ENCODE measurements around the gene CHCHD3.

DNA sequence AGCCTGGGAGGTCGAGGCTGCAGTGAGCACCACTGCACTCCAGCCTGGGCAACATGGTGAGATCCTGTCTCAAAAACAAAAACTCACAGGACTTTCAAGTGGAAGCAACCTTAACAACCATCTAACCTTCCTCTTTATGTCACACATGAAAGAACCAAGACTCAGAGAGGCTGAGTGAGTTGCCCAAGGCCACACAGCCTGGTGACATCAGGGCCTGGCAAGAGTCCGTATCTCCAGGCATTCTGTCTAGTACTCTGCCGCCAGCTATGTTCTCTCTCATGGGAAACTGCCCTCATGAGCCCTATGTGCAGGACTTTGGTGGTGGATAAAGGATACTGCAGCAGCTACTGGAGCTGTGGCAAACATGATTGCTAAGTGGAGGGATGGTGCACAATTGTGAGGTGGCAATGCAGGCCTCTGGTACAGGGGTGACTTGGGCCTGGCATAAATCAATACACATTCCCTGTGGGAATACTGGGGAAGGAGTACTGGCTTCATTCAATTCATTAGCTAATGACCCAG is 10.1 kb upstream of the CHCHD3 start:
- TF ChIP-seq, protein P1, sequence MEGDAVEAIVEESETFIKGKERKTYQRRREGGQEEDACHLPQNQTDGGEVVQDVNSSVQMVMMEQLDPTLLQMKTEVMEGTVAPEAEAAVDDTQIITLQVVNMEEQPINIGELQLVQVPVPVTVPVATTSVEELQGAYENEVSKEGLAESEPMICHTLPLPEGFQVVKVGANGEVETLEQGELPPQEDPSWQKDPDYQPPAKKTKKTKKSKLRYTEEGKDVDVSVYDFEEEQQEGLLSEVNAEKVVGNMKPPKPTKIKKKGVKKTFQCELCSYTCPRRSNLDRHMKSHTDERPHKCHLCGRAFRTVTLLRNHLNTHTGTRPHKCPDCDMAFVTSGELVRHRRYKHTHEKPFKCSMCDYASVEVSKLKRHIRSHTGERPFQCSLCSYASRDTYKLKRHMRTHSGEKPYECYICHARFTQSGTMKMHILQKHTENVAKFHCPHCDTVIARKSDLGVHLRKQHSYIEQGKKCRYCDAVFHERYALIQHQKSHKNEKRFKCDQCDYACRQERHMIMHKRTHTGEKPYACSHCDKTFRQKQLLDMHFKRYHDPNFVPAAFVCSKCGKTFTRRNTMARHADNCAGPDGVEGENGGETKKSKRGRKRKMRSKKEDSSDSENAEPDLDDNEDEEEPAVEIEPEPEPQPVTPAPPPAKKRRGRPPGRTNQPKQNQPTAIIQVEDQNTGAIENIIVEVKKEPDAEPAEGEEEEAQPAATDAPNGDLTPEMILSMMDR (IDR thresholded peaks at IDR 0.05), result no peak
- no peak for TF ChIP-seq POLR2A (IDR thresholded peaks at IDR 0.05)

Data from tibial nerve (tissue), 3 donors.